ENCODE results near the gene SLC36A1. TPM values are rescaled to one million over a fixed set of nuclear protein-coding genes. Genes with fewer than 3 reads are reported as not detected.

Gene SLC36A1
- total RNA-seq, 1 experiment from 2014 or later: 15.0 TPM

GRCh38 chr5:151465476-151465875, 18.1 kb downstream of the SLC36A1 start:
- no CpG with 5 or more reads among the region's 4 CpGs for WGBS (ENCODE audit: extremely low coverage, insufficient read length, low lambda C conversion rate)
- Histone ChIP-seq H3K18ac (ENCODE audit: insufficient read length, low read depth, low read length) (no peak overlapping the region), H4K8ac (replicated peaks; ENCODE audit: insufficient read length, low read depth, low read length) (no peak overlapping the region), H2AK5ac (ENCODE audit: insufficient read length, low read length) (no peak overlapping the region), H3K27me3 (ENCODE audit: insufficient read depth, low read length) (no peaks in the 10 kb centered on the region), H3K9ac (ENCODE audit: extremely low read depth, insufficient read length, low read length) (no peak overlapping the region), H2BK20ac (ENCODE audit: low read depth, low read length, poor library complexity, severe bottlenecking) (no peak overlapping the region), H3K27ac (ENCODE audit: insufficient read length, low read depth, low read length) (no peak overlapping the region), H2BK5ac (ENCODE audit: insufficient read length, low read length) (no peak overlapping the region), H3K14ac (ENCODE audit: insufficient read depth, low read length) (no peak overlapping the region), H3K79me2 (ENCODE audit: insufficient read depth, low read length) (no peaks in the 10 kb centered on the region), H3K4ac (ENCODE audit: low read depth, low read length) (no peak overlapping the region), H4K5ac (ENCODE audit: insufficient read length, low read depth, low read length) (no peak overlapping the region), H3K79me1 (ENCODE audit: insufficient read depth, low read depth, low read length, poor library complexity, severe bottlenecking) (no peaks in the 10 kb centered on the region), H3K9me3 (ENCODE audit: control insufficient read depth, low read depth, low read length) (no peaks in the 10 kb centered on the region), H2BK15ac (ENCODE audit: low read depth, low read length) (no peak overlapping the region), H2BK120ac (ENCODE audit: low read depth, low read length, poor library complexity, severe bottlenecking) (no peak overlapping the region), H2BK12ac (ENCODE audit: insufficient read length, low read depth, low read length) (no peak overlapping the region), H3K4me1 (ENCODE audit: insufficient read depth, low read length) (no peaks in the 10 kb centered on the region), H3K23ac (ENCODE audit: insufficient read length, low read depth, low read length) (no peak overlapping the region), H4K91ac (ENCODE audit: insufficient read length, low read depth, low read length) (no peak overlapping the region), H3K4me2 (ENCODE audit: insufficient read depth, insufficient read length, low read length) (no peak overlapping the region), H3K56ac (ENCODE audit: insufficient read length, low read depth, low read length) (no peak overlapping the region), H3K23me2 (ENCODE audit: insufficient read length, low read depth, low read length, poor library complexity, severe bottlenecking) (no peaks in the 10 kb centered on the region), H3T11ph (ENCODE audit: low read length) (no peak overlapping the region), H4K20me1 (ENCODE audit: control insufficient read depth, insufficient read depth, insufficient read length) (no peaks in the 10 kb centered on the region), H2AFZ (ENCODE audit: low read length) (no peak overlapping the region)
- Mint-ChIP-seq H3K9me3 (no peaks in the 10 kb centered on the region), H3K36me3 (ENCODE audit: insufficient read depth in 1 of 3, low read depth in 3 of 3) (peaks cover 12 to 33% (median 33%) of the 10 kb centered on the region in 3 experiments; a peak in 6 of 7 replicates), H3K4me1 (no peaks in the 10 kb centered on the region), H3K4me3 (no peak overlapping the region), H3K27me3 (ENCODE audit: low read depth) (no peaks in the 10 kb centered on the region), H3K27ac (peak overlapping the region in 1 of 3 experiments; percentile 1; a peak in 1 of 7 replicates)
- no peak for DNase-seq
- TF ChIP-seq CTCF (conservative IDR thresholded peaks at IDR 0.05): no peak

Data from H9 (cell line).